Right forelimb (tissue), 1 donor: ENCODE data around the gene MAN2B2.

ENCODE experiments used
- DNase-seq: peaks from one replicate; pipeline ENCODE4 v3.0.0-alpha.2; 2018

Gene MAN2B2

DNA sequence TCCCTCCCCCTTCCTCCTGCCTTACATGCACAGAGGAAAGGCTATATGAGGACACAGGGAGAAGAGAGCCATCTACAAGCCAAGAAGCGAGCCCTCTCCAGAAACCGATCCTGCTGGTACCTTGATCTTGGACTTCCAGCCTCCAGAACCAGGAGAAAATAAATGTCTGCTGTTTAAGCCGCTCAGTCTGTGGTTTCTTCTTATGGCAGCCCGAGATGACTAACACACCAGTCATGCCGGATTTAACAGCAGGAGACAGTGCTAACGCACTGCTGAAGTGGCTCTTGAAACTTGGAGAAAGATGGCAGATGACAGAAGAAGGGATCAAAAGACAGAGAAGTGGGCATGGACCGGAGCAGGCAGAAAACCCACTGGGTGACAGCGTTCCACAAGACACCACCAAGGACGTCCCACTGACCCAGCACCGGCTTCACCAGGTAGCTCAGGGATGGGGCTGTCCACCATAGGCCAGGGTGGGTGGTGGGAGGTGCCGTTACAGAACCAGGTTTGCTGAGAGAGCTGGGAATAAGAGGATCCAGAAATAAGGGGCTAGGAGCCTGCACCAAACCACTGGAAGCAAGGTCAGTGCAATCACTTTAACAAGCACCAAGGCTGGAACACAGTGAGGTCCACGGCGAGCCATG, 6.2 kb upstream of the MAN2B2 start:
- DNase-seq, result no peak

DNA sequence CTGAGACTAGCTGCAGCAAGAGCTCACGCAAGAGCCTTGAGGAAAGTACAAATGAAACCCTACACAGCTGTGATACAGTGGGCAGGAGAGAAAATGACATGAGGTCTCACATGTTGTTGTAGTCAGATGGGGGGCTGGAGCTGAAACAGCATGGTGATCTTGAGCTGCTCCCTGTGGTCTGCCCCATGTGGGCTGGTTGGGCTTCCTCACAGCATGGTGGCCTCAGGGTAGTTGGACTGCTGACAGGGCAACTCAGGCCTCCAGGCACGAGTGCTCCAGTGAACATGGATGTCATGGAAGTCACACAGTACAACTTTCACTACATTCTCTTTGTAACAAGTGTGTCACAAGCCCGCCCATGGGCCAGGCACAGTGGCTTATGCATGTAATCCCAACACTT, 3.4 kb upstream of the MAN2B2 start:
- no peak for DNase-seq

DNA sequence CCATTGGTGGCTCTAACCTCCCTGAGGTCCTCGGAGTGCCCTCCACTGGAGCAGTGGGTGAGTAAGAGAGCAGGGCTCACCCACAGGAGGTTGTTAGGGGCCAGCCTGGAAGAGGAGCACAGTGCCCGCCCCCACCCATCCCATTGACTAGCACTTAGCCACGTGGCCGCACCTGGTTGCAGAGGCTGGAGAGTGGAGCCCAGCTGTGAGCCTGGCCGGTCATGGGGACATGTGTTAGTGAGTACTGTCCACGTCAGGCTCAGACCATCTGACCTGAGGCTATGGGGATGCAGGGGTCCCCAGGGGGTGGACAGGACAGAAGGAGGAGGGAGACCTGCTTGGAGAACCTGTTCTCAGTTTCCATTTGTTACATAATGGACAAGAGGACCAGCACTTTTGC, 1.4 kb upstream of the MAN2B2 start:
- DNase-seq, result no peak

DNA sequence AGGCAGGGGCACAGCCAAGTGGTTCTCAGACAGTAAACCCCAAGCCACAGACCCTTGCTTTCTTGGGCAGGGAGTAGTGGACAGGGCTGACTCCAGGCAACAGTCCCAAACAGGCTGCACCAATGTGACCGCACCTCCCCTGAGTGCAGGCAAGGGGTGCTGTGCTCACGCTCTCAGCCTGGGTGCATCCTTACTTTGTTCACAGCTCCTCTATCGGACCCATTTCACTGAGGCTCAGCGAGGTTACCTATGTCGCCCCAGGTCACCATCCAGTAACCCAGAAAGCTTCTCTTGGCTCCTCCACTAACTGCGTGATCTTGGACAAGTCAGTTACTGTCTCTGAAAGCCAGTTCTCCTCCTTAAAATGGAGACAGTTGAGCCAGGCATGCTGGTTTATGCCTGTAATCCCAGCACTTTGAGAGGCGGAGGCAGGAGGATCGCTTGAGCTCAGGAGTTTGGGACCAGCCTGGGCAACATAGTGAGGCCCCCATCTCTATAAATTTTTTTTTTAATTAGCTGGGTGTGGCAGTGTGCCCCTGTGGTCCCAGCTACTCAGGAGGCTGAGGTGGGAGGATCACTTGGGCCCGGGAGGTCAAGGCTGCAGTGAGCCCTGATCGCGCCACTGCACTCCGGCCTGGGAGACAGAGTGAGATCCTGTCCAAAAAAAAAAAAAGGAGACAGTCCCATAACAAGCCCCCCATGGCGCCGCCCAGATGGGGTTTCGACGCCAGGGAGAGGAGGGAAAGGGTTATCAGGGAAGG, 823 bp upstream of the MAN2B2 start:
- no peak for DNase-seq

DNA sequence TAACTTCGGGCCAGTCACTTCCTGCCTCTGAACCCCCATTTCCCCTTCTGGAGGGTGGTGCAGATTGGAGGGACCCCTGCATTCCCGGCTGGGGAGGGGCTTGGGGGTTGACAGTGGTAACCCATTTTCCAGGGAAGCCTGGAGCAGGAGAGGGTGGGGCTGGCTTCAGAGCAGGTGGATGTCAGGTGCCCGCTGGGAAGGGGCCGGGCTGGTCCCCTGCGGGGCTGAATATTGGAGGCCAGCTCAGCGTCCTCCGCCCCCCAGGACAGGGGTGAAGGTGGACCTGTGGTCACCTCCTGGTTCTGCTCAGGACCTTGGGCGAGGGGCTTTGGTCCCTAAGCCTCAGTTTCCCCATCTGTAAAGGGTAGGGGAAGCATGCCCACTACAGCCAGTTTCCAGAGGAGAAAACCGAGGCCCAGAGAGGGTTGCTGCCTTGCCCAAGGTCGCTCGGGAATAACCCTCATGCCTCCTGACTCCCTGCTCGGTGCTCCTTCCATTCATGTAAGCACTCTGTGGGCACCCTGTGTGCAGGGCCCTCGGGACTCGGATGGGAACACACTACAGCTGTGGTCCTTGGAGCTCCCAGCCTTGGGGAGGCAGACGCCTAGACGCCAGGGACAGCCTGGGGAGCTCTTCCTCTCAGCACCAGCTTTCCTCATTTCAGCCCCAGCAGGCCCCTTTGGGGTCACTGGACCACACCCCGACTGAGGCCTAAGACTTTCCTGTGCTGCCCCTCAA, 683 bp downstream of the MAN2B2 start:
- DNase-seq, result no peak

DNA sequence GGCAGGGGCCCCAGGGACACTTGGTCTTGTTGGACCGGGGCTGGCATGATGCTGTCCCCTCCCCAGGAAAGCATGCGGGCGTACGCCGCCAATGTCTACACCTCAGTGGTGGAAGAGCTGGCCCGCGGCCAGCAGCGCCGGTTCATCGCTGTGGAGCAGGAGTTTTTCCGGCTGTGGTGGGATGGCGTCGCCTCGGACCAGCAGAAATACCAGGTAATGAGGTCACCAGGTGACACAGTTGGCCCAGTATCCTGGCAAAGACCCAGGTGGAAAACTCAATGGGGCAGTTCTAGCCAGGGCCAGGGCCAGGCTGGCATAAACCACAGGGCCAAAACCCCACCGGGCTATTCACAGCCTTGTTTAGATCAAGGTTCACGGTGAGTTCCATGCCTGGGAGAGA, 1.5 kb downstream of the MAN2B2 start:
- DNase-seq, result no peak

DNA sequence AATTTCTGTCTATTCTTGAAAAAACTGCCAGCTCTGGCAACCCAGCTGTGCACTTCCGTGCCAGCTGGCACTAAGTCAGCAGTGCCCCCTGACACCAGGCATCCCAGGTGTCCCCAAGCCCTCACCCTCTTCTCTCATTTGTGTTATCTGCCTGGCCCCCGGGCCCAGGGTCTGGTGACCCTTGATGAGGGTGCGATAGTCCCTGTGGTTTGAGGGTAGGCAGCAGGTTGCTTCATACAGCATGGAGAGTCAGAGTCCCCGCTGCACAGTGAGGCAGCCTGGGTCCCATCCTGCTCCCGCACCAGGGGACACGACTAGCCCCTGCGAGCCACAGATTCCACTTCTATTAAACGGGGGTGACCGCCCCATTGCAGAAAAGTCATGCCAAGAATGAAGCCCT, 1.9 kb downstream of the MAN2B2 start:
- DNase-seq, result no peak

DNA sequence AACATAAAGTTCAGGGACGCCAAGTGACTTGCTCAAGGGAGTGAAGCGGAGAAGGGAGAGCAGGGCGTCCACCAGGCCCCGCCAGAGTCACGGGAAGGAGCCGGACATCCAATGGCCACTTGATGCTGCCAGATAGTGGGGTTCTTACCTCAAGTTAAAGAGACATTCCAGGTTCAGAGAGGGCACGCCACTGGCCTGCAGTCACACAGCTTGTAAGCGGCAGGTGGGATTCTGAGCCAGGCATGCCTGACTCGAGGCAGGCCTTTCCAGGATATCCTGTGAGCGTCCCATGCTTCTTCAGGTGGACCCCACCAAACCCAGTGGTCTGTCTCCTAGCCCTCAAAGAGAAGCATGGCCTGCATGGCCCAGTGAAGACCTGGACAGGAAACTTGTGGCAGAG, 2.4 kb downstream of the MAN2B2 start:
- DNase-seq, result no peak

DNA sequence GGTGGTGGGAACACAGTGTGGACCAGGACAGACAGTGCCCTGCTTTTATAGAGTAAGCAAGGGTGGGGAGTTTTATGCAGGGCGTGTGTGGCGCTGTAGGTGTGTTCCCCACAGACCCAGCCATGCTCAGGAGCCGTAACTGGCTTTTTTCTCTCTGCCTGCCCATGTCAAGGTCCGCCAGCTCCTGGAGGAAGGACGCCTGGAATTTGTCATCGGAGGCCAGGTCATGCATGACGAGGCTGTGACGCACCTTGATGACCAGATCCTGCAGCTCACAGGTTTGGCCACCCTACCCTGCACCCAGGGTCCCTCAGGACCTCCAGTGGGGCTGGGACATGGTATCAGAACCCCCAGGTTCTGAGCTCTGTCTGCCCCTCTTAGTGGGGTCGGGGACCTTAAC, 3.2 kb downstream of the MAN2B2 start:
- no peak for DNase-seq

DNA sequence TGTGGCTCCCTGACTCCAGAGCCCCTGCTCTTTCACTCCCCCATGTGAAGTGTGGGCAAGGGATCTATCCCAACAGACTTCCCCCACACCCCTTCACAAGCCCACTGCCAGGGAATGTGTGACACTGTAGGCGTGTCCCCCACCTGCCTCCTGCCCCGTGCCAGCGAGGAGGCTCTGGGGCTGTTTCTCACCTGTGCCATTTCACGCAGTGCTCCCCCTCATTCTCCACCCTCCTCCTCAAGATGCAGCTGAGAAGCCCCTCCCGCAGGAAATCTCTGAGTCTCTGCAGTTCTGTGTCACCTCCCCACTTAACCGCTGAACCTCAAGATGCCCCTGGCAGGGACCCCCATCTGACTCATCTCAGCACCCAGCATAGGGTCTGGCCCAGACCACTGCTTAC, 5.4 kb downstream of the MAN2B2 start:
- DNase-seq, result no peak

DNA sequence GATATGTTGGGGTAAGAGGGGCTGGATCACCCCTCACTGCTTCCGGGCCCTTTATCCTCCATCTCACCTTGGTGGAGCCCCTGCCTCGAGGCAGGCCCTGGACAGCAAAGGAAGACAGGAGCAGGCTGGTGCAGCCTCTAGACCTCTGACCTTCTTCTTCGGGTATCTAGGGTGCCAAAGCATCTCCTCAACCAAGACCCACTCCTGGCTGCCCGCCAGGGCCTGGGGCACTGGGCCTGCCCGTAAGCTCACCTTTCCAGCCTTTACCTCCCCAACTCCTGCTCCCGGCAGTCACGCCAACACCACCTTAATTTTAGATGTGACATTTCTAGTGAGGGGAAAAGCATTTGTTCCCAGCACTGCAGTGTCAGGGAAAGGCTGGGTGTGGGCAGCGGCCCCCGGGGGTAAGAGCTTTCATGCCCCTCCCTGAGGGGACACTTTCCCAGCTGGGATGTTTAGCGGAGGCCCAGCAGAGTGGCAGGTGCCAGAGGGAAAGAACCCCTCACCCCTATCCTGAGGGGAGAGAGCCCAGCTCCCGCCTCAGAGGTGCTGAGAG, 6.7 kb downstream of the MAN2B2 start:
- no peak for DNase-seq

DNA sequence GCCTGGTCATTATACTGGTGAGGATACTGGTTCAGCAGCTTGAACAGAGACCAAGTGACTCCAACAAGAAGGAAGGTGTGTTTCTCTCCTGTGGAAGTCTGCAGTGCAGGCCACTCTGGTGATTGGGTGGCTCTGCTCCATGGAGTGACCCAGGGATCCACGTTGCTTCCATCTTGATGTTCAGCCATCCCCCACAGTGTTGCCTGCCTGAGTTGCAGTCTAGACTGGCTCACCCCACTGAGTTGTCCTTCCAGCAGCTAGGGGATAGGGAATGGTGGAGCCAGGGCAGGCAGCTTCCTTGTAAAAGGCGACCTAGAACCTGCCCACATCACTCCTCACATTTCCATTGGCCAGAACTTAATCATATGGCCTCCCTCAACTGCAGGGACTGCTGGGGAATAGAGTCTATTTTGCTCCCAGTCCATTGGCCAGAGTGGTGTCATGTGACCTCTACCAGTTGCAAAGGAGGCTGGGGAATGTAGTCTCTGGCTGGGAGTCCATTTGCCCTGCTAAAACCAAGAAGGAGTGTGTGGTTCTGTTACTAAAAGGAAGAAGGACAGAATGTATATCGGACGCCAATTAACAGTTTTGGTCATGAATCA, 8.0 kb downstream of the MAN2B2 start:
- DNase-seq, result no peak

DNA sequence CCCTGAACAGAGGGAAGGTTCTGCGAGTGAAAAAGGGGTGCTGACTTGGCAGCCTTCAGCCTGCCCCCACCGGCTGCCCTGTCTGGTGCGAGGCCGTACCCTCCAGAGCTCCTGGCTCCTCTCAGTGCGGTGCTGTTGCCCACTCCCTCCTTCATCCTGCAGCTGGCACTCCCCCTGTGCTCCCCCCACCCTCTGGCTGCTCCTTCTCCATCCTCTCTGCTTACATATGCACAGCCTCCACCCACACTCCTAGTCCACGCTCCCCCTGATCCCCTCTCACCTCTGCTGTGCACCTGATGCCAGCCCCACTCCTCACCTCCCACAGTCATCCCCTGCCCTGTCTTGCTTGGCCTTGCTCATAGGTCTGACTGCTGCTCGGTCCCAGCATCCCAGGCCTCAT, 9.9 kb downstream of the MAN2B2 start:
- no peak for DNase-seq

DNA sequence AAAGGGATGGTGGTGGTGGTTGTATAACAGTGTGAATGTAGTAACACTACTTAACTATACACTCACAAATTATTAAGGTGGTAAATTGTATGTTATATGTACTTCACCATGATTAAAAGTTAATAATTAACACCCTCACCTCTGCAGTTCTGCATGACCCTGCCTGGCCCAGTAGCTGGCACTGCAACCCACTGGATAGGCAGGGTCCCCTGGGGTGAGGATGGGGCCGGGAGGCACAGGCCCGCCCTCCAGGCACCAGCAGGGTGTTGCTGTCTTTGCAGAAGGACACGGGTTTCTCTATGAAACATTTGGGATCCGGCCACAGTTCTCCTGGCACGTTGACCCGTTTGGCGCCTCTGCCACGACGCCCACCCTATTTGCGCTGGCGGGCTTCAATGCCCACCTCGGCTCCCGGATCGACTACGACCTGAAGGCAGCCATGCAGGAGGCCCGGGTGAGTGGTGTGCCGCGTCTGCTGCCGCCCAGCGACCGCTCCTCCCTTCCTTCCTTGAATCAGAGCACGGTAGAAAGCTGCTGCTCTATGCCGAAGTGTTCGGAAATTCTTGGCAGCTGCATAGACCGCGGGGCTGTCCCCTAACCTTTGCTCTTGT, 11.8 kb downstream of the MAN2B2 start:
- no peak for DNase-seq

DNA sequence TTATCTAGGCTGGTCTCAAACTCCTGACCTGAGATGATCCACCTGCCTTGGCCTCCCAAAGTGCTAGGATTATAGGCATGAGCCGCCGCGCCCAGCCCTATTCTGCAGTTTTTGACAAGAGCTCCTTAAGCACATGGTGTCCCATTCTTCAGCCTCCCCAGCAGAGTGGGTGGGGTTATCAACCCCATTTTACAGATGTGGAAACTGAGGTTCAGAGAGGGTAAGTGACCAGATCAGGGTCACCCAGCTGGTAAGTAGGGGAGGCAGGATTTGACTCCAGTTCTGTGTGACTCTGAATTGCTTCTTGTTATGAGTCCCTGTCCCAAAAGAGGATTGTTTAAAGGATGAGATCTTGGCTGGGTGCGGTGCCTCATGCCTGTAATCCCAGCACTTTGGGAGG, 14.5 kb downstream of the MAN2B2 start:
- no peak for DNase-seq

DNA sequence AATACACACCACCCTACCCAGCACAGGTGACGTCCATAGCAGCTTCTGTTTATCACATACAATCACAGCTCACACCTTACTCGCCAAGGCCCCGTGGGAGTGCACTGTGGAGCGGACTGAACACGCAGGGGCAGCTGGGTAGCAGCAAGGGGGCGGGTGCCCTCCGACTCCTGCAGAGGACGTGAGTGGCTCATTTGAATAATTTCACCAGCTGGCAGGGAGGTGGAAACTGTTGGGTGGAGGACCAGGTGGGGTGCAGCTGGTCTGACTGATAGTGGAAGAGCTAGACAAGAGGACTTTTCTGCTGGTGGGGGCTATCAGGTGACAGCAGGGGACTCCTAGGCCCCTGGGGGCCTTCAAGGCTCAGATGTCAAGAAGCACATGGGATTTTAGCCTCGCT, 16.3 kb downstream of the MAN2B2 start:
- DNase-seq, result no peak

DNA sequence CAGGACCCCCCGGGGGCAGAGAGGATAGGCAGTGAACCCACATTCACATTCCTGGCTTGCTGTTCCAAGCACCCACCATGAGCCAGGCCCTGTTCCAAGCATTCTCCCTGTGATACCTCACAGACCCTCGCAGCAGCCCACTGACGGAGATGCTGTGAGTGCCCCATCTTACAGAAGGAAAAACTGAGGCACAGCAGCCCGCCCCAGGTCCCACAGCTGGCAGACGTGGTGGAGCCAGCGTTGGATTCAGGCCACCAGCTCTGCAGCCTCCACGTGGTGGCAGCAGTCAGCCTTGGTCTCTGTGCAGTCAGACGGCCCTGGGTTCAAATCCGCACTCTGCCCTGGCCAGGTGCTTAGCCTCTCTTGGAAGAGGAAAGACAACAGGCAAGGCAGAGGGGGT, 16.8 kb downstream of the MAN2B2 start:
- no peak for DNase-seq

DNA sequence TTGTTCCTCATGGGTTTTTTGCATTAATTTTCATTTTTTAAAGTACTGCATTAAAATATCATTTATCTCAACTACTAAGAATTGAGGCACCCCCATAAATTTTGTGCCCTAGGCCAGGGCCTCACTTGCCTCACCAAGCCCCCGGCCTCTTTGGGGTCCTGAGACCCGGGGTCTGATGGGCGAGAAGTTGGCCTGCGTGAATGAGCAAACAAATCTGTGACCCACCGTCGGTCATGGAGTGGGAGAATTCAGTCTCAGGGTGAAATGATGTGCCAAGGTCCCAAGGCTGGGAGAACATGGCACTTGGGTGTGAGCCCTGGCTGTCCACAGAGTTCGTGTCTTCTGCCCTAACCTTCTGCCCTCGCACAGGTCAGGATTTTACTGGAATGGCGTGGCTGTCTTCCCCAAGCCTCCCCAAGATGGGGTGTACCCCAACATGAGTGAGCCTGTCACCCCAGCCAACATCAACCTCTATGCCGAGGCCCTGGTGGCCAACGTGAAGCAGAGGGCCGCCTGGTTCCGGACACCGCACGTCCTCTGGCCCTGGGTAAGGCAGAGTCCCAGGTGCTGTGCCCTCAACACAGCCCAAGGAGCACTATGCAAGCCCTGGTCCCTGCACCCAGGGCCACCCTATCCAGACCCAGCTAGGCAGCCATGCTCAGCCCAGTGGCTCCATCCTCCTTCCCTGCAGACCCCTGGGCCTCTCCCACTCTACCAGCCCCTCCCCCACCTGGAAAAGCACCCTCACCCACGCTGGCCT, 18.0 kb downstream of the MAN2B2 start:
- no peak for DNase-seq

DNA sequence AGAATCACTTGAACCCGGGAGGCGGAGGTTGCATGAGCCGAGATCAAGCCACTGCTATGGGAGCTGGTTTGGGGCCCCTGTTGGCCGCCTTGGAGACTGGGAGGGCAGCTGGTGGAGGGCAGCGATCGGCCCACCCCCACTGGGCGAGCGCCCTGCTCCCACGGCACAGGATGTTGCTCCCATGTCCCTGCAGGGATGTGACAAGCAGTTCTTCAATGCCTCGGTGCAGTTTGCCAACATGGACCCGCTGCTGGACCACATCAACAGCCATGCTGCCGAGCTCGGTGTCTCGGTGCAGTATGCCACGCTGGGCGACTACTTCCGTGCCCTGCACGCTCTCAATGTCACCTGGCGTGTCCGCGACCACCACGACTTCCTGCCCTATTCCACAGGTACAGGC, 19.4 kb downstream of the MAN2B2 start:
- no peak for DNase-seq

DNA sequence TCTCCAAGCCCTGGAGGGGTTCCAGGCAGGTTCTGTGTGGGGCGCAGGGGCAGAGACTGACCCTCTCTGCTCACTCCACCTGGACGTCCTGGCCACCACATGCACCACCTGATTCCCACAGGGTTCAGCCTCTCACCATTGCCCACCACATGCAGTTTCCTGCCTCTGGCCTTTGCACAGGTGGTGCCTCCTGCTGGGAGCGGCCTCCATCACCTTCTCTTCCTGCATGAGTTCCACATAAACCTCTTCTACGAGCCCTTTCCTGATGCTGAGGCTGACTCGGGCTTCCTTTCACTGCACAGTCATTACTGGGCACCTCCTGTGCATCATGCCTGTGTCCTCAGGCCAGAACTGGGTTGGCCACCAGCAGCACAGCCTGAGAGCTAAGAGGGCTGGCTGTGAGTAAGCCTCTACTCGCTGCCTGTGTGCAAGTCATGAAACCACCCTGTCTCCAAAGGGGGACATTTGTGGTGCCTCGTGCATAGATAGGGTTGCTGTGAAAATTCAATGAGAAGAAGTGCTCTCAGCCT, 19.9 kb downstream of the MAN2B2 start:
- DNase-seq, result no peak

DNA sequence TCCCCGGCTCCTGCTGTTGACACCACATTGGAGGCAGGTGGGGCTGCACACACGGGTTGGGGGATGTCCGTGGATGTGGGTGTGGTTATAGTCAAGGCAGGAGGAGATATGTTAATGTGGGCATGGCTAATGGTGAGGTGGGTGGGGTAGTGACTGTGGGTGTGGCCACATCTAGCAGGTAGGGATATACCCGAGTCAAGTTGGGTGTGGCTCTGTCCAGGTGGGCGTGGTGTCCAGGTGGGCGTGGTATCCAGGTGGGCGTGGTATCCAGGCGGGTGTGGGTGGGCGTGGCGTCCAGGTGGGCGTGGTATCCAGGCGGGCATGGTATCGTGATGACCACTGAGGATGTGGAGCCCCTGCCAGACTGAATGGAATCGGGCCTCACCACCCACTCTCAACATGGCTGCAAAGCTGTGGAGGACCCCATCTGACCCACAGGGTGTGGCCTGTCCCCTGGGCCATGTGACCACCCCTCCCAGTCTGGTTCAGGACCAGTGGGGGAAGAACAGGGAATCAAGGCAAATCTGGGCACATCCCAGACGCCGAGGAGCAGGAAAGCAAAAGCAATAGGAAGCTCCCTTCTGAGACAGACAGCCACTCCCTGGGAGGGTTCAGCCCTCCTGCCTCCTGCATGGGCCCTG, 21.0 kb downstream of the MAN2B2 start:
- no peak for DNase-seq
